Right cardiac atrium (tissue), 5 donors: ENCODE measurements around the gene FOXO3B. TPM values are rescaled to one million over a fixed set of nuclear protein-coding genes. Genes with fewer than 3 reads are reported as not detected.
"Not testable (repeated sequence)": the region's sequence is repeated elsewhere in the genome, so short reads cannot be mapped to it uniquely, and the experiment has no call there.

Source experiments
- ATAC-seq, 2 donors: fragments of 200-7000 bp; cut with Tn5 transposase; one replicate each; pipeline versions ENCODE4 v1.8.0 to v1.9.1; 2020; ENCODE audit warnings: moderate library complexity in 2 of 2, mild to moderate bottlenecking in 1 of 2
- DNase-seq, 3 donors: peaks; one replicate each; pipeline ENCODE4 v3.0.0-alpha.2; 2020
- H3K27ac ChIP-seq: one replicate; pipeline ENCODE4 v1.5.1; 2013; ENCODE audit warnings: mild to moderate bottlenecking, low read length, control low read depth, moderate library complexity
- H3K27me3 ChIP-seq: one replicate; pipeline ENCODE4 v1.6.1; 2013; ENCODE audit not compliant: control insufficient read depth, insufficient read depth
- H3K4me1 ChIP-seq: one replicate; pipeline ENCODE4 v1.6.1; 2013; ENCODE audit warnings: low read length; ENCODE audit not compliant: control insufficient read depth, insufficient read depth
- H3K4me3 ChIP-seq: one replicate; pipeline ENCODE4 v1.5.1; 2013; ENCODE audit warnings: low read length, control low read depth
- H3K9me3 ChIP-seq: one replicate; pipeline ENCODE4 v1.6.1; 2013; ENCODE audit warnings: low read length; ENCODE audit not compliant: control insufficient read depth
- WGBS: extraction: QIAGEN DNeasy Blood & Tissue Kit; methylation state at CpG from one replicate; pipeline ENCODE4 v1.1.7; 2013; 5-methylcytosine and 5-hydroxymethylcytosine counted together
- intact Hi-C, 4 donors: fragments of 100-400 bp; cut with DNase I; formaldehyde crosslinking; loops; one replicate each; pipeline versions ENCODE4 v1.11.0 to v1.14.0; 2022 to 2023
- polyA plus RNA-seq: library from polyadenylated mRNA; stranded (reverse); fragments of 200-250 nt; gene quantifications from one replicate; pipeline ENCODE4 v1.2.3, GENCODE V29; 2013
- total RNA-seq, 4 donors: library from RNA; stranded (reverse); fragmentation: NEBNext Ultra II Directional; extraction: Animal tissue kit (Norgen Biotek cat#: 25700); gene quantifications; one replicate each; pipeline ENCODE4 v1.2.1, GENCODE V29; 2021
- donor health status: healthy with polysubstance abuse.
- donor health status: DM: no; HTN: yes; CAD: no.
- donor health status: DM: no; HTN: no; CAD: no.
- donor health status: DM: no; HTN: yes; CAD: no; lungs with severe emphysema.
- donor health status: DM: yes; HTN: yes; CAD: no.

FOXO3B gene
- total and polyA plus RNA-seq, 5 donors: 0.59 to 2.5 (median 2.0) TPM

DNA sequence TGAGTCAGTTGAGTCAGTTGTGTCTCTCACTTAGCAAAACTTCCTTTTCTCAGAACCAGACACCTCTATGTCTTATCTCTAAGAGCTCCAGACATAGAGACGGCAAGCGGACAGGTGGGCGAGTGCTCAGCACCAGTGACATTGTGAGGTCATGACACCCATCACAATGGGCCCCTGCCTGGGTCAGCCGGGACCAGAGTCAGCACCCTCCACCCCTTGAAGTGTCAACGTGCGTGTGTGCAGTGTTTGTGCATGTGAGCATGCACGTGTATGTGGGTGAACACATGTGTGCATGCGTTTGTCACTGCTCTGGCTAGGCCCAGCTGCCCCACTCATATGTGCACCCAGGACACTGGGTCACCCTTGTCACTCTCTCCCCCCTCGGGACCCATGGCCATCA is 37.8 kb downstream of the FOXO3B start, which contains the start of gene TBC1D28:
TSS of gene TBC1D28 (minus strand) at position 101 of the 400 bp plus-strand sequence. CDS start 3,039 bp downstream, outside the sequence.
- H3K27me3 ChIP-seq, intact Hi-C loops, H3K4me1 ChIP-seq, ATAC-seq, H3K27ac ChIP-seq, H3K9me3 ChIP-seq, H3K4me3 ChIP-seq: not testable (repeated sequence)
- 85% methylated on average over 9 of the region's 9 CpGs for WGBS
- peak in 1 of 3 donors; percentile 21 for DNase-seq

GRCh38 chr17:18643124-18643523 is 39.0 kb downstream of the FOXO3B start:
- H3K9me3 ChIP-seq, H3K4me1 ChIP-seq, H3K27me3 ChIP-seq, intact Hi-C loops, H3K27ac ChIP-seq, H3K4me3 ChIP-seq, ATAC-seq, DNase-seq: not testable (repeated sequence)
- 68% methylated on average over 4 of the region's 6 CpGs for WGBS

GRCh38 chr17:18638357-18638756 is 43.8 kb downstream of the FOXO3B start:
- H3K27ac ChIP-seq, H3K4me1 ChIP-seq, intact Hi-C loops, ATAC-seq, H3K27me3 ChIP-seq, DNase-seq, H3K9me3 ChIP-seq, H3K4me3 ChIP-seq: not testable (repeated sequence)
- WGBS: 90% methylated on average over 13 of the region's 13 CpGs

DNA sequence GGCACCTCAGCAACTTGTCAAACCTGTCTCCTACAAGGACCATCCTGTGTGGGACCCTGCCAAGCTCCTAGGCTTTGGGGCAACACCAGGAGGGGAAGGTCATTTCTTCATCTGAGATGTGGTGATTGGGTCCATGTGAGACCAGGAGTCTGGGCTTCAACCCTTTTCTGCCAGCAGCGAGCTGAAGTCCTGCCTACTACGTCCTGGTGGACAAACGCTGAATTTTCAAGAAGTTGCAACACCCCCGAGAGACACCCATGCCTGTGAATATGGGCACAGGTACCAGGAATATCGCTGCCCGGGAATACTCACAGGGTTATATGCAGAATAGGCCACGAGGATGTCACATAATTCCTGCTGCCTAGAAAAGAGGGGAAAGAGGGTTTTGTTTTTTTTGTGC is 45.9 kb downstream of the FOXO3B start:
- DNase-seq, H3K27ac ChIP-seq, H3K9me3 ChIP-seq, H3K27me3 ChIP-seq, intact Hi-C loops, H3K4me1 ChIP-seq, H3K4me3 ChIP-seq, ATAC-seq: not testable (repeated sequence)
- 74% methylated on average over 7 of the region's 7 CpGs for WGBS

DNA sequence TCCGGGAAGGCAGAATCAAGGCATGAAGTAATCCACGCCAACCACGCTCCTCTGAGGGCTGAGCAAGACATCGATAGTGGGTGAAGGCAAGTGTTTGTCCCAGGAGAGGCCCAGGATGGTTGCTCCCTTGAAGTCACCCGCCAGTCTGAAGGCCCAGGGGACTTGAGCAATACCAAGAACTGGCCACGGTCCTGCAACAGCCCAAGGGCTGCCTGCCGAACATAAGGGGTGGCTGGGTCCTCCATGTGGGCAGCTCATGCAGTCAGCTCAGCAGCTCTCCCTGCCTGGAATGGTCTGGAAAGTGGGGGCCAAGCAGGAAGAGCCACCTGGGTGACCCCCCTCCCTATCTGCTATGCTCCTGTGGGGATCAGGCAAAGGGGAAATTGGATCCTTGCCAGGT is 46.3 kb downstream of the FOXO3B start:
- 83% methylated on average over 7 of the region's 7 CpGs for WGBS
- H3K9me3 ChIP-seq, intact Hi-C loops, DNase-seq, ATAC-seq, H3K4me1 ChIP-seq, H3K27ac ChIP-seq, H3K27me3 ChIP-seq, H3K4me3 ChIP-seq: not testable (repeated sequence)

DNA sequence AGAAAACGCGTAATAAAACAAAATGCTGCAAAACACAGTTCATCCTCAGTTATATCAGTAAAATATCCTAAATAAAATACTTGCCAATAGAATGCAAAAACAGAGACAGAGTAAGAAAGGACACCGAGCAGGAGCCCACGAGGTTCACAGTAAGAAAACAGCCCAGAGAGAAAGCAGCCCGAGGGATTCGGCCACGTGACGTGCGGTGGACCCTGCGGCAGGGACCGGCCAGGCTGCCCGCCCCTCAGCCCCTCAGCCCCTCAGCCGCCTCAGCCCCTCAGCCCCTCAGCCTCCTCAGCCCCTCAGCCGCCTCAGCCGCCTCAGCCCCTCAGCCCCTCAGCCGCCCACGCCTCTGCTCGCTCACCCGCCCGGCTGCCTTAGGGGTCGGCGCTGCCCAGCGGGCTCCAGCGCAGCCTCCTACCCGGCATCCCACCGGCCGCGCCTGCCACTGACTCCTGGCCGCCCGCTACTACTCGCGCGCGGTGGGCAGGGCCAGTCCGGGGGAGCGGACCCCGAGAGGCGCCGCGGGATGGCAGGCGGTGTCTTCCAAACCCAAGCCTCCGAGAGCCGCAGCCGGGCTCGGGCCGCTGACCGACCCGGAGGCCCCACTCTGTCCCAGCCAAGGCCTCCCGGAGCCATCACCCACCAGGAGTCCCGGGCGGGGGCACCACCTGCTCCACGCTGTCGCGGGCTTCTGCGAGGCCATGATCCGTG is 47.4 kb downstream of the FOXO3B start:
- intact Hi-C loops, H3K27ac ChIP-seq, H3K9me3 ChIP-seq, H3K27me3 ChIP-seq, H3K4me1 ChIP-seq: not testable (repeated sequence)
- ATAC-seq: peak; percentile 36 to 53
- DNase-seq: peak in 1 of 3 donors; percentile 54
- peak overlapping the region; percentile 23 for H3K4me3 ChIP-seq
- WGBS: 9% methylated on average over 56 of the region's 56 CpGs

Other genes starting within 250 kb of the FOXO3B start
- under 1 TPM in 1 of 4 donors, not detected in 3; 0.20 TPM for gene LGALS9C, start 205.5 kb downstream of the FOXO3B start, total RNA-seq
- not detected for gene LGALS9C, start 205.5 kb downstream of the FOXO3B start, polyA plus RNA-seq
- not detected for gene TBC1D28, start 37.9 kb downstream of the FOXO3B start, total RNA-seq
- not detected for gene TBC1D28, start 37.9 kb downstream of the FOXO3B start, polyA plus RNA-seq
- under 1 TPM; 0.14 to 0.26 (median 0.17) TPM for gene FBXW10, start 61.7 kb upstream of the FOXO3B start, total RNA-seq
- 0.11 TPM for gene FBXW10, start 61.7 kb upstream of the FOXO3B start, polyA plus RNA-seq
- 10 to 100 TPM; 27.6 to 36.5 (median 31.0) TPM for gene TVP23B, start 98.9 kb upstream of the FOXO3B start, total RNA-seq
- 24.5 TPM for gene TVP23B, start 98.9 kb upstream of the FOXO3B start, polyA plus RNA-seq
- gene PRPSAP2, start 175.8 kb upstream of the FOXO3B start, total RNA-seq: 10 to 100 TPM; 27.0 to 28.4 (median 27.5) TPM
- 20.1 TPM for gene PRPSAP2, start 175.8 kb upstream of the FOXO3B start, polyA plus RNA-seq